WTC11 (cell line): Measurements from ENCODE around the gene TMEM178B. TPM values are rescaled to one million over a fixed set of nuclear protein-coding genes. Genes with fewer than 3 reads are reported as not detected.

Experiments used
- ATAC-seq: fragments of 200-7000 bp; cut with Tn5 transposase; 2 replicates; pipeline ENCODE4 v1.10.0; 2021; ENCODE audit warnings: mild to moderate bottlenecking, moderate library complexity
- CTCF ChIA-PET: fragments of 300-600 bp; sonication (Branson Sonifier 250); formaldehyde crosslinking; loops from one replicate; lab custom pipeline; 2021; ENCODE audit warnings: antibody characterized with exemption; lab: Charles Lee
- POLR2A ChIA-PET: fragments of 350-600 bp; sonication (Branson Sonifier 250); formaldehyde crosslinking; loops from one replicate; lab custom pipeline; 2021; ENCODE audit warnings: antibody characterized with exemption; lab: Charles Lee
- DNase-seq: peaks from one replicate; pipeline ENCODE4 v3.0.0; 2021; ENCODE audit warnings: low spot score
- H3K27ac Mint-ChIP-seq: 2 replicates; pipeline ENCODE4 v1.8.0; 2021; ENCODE audit warnings: mixed read lengths
- H3K27me3 Mint-ChIP-seq: 2 replicates; pipeline ENCODE4 v1.8.0; 2021; ENCODE audit warnings: low read depth, mild to moderate bottlenecking, moderate library complexity, mixed read lengths
- H3K36me3 Mint-ChIP-seq: 2 replicates; pipeline ENCODE4 v1.8.0; 2021; ENCODE audit warnings: mixed read lengths
- H3K4me1 Mint-ChIP-seq: 2 replicates; pipeline ENCODE4 v1.8.0; 2022; ENCODE audit warnings: mixed read lengths
- H3K4me3 Mint-ChIP-seq: 2 replicates; pipeline ENCODE4 v1.8.0; 2021; ENCODE audit warnings: mild to moderate bottlenecking, moderate library complexity, mixed read lengths
- H3K9me3 Mint-ChIP-seq: 2 replicates; pipeline ENCODE4 v1.8.0; 2021; ENCODE audit warnings: mixed read lengths
- CDX4 ChIP-seq: fragments of 250-450 bp; sonication (Bioruptor Pico); IDR thresholded peaks from 2 replicates; pipeline ENCODE4 v1.9.0; 2021; ENCODE audit warnings: moderate library complexity, mild to moderate bottlenecking, inconsistent platforms, borderline replicate concordance
- CREB1 ChIP-seq: sonication (generic); formaldehyde crosslinking; IDR thresholded peaks from 2 replicates; pipeline ENCODE4 v1.8.0; 2023; ENCODE audit warnings: mild to moderate bottlenecking, missing genetic modification reagents
- EMX1 ChIP-seq: fragments of 250-450 bp; sonication (Bioruptor Pico); IDR thresholded peaks from 2 replicates; pipeline ENCODE4 v1.8.0; 2021; ENCODE audit warnings: mild to moderate bottlenecking
- ESRRA ChIP-seq: sonication (generic); formaldehyde crosslinking; IDR thresholded peaks from 2 replicates; pipeline ENCODE4 v1.8.1; 2022; ENCODE audit warnings: mild to moderate bottlenecking, missing genetic modification reagents, borderline replicate concordance
- FOXJ3 ChIP-seq: sonication (generic); formaldehyde crosslinking; IDR thresholded peaks from 2 replicates; pipeline ENCODE4 v1.9.0; 2021; ENCODE audit warnings: missing genetic modification reagents, mild to moderate bottlenecking, borderline replicate concordance
- FOXK1 ChIP-seq: sonication (generic); formaldehyde crosslinking; IDR thresholded peaks from 2 replicates; pipeline ENCODE4 v1.8.0; 2022; ENCODE audit warnings: mild to moderate bottlenecking, moderate library complexity, missing genetic modification reagents
- GABPB1 ChIP-seq: sonication (generic); formaldehyde crosslinking; IDR thresholded peaks from 2 replicates; pipeline ENCODE4 v1.8.1; 2023; ENCODE audit warnings: mild to moderate bottlenecking, missing genetic modification reagents
- JAZF1 ChIP-seq: fragments of 250-450 bp; sonication (Bioruptor Pico); IDR thresholded peaks from 2 replicates; pipeline ENCODE4 v1.9.0; 2021; ENCODE audit warnings: moderate library complexity, mild to moderate bottlenecking, inconsistent platforms
- NFYB ChIP-seq: sonication (generic); formaldehyde crosslinking; conservative IDR thresholded peaks from 2 replicates; pipeline ENCODE4 v1.8.0; 2022; ENCODE audit warnings: low read depth, missing genetic modification reagents
- NR2C2 ChIP-seq: sonication (generic); formaldehyde crosslinking; IDR thresholded peaks from 2 replicates; pipeline ENCODE4 v1.8.0; 2022; ENCODE audit warnings: mild to moderate bottlenecking, missing genetic modification reagents
- OVOL2 ChIP-seq: fragments of 250-450 bp; sonication (Bioruptor Pico); IDR thresholded peaks from 2 replicates; pipeline ENCODE4 v1.9.0; 2021; ENCODE audit warnings: mild to moderate bottlenecking, borderline replicate concordance
- SMAD3 ChIP-seq: sonication (generic); formaldehyde crosslinking; IDR thresholded peaks from 2 replicates; pipeline ENCODE4 v1.8.0; 2022; ENCODE audit warnings: missing genetic modification reagents, mild to moderate bottlenecking, borderline replicate concordance
- USF1 ChIP-seq: sonication (generic); formaldehyde crosslinking; IDR thresholded peaks from 2 replicates; pipeline ENCODE4 v1.8.0; 2022; ENCODE audit warnings: mild to moderate bottlenecking, missing genetic modification reagents
- ZMAT4 ChIP-seq: fragments of 250-450 bp; sonication (Bioruptor Pico); IDR thresholded peaks from 2 replicates; pipeline ENCODE4 v1.9.0; 2021; ENCODE audit warnings: mild to moderate bottlenecking
- ZNF138 ChIP-seq: sonication (generic); formaldehyde crosslinking; conservative IDR thresholded peaks from 2 replicates; pipeline ENCODE4 v1.8.1; 2022; ENCODE audit warnings: mild to moderate bottlenecking, moderate library complexity, missing genetic modification reagents
- ZNF416 ChIP-seq: fragments of 250-450 bp; sonication (Bioruptor Pico); IDR thresholded peaks from 2 replicates; pipeline ENCODE4 v1.9.0; 2021; ENCODE audit warnings: mild to moderate bottlenecking, inconsistent platforms
- total RNA-seq: library from RNA; stranded (reverse); gene quantifications from 3 replicates; pipeline ENCODE4 v1.2.3, GENCODE V29; 2021
- TF ChIP-seq, protein P1 (sequence below): fragments of 250-450 bp; sonication (Bioruptor Pico); IDR thresholded peaks from 2 replicates; pipeline ENCODE4 v1.9.0; 2021; ENCODE audit warnings: mild to moderate bottlenecking
- TF ChIP-seq, protein P2 (sequence below): sonication (generic); formaldehyde crosslinking; IDR thresholded peaks from 2 replicates; pipeline ENCODE4 v1.8.0; 2023; ENCODE audit warnings: missing genetic modification reagents
- TF ChIP-seq, protein P3 (sequence below): fragments of 200-600 bp; IDR thresholded peaks from 2 replicates; pipeline ENCODE4 v1.8.0; 2022; ENCODE audit warnings: antibody characterized with exemption

Gene TMEM178B
- total RNA-seq, 1 experiment from 2014 or later: 20.4 TPM

DNA sequence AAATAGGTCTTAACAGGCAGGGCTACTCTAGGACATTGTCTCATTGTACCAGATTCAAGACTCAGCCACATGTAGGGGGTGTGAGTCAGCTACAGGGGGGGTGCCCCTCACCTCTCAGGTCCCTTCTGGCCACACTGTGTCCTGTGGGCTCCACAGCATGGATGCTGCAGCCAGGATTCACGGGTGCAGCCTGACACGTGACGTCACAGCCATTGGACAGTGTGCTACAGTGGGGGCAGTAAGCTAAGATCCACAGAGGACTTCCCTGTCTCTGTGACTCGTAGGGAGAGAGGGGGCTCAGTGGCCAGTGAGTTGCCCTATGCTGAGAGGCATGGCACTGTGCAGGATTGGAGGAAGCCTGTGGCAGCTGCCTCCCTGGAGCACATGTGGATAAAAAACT, 77.9 kb downstream of the TMEM178B start:
- Mint-ChIP-seq H3K36me3 (no peaks in the 10 kb centered on the region), H3K9me3 (no peaks in the 10 kb centered on the region), H3K4me1 (peaks cover 5% of the 10 kb centered on the region; the same call in 1 of the 2 replicates), H3K4me3 (no peak overlapping the region), H3K27ac (no peak overlapping the region), H3K27me3 (no peaks in the 10 kb centered on the region)
- ATAC-seq: no peak
- CTCF ChIA-PET: no interaction called here
- no peak for TF ChIP-seq JAZF1
- no peak for TF ChIP-seq ESRRA (CRISPR knock-in tag)
- no peak for TF ChIP-seq GABPB1 (CRISPR knock-in tag)
- TF ChIP-seq SMAD3 (CRISPR knock-in tag): no peak
- no peak for TF ChIP-seq ZNF138 (CRISPR knock-in tag)
- no peak for TF ChIP-seq USF1 (CRISPR knock-in tag)
- TF ChIP-seq ZNF416: no peak
- TF ChIP-seq NFYB (CRISPR knock-in tag): no peak
- TF ChIP-seq EMX1 (CRISPR knock-in tag): no peak
- TF ChIP-seq NR2C2 (CRISPR knock-in tag): no peak
- POLR2A ChIA-PET: no interaction called here
- no peak for DNase-seq

DNA sequence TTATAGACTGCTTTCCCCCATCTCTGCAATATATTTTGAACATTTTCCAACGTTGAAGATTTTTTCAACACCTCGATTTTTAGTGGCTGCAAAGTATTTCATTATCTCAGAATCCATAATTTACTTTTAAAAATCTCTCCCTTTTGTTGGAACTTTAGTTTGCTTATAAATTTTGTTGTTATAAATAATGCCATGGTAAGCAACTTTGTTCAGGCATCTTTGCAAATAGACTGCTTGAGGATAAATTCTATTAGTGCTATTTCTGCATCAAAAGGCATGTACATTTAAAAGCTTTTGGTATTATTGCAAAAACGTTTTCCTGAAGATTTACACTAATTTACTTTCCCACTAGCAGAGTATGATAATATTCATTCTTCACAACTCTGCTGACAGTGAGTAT, 79.4 kb downstream of the TMEM178B start:
- TF ChIP-seq, protein P1, sequence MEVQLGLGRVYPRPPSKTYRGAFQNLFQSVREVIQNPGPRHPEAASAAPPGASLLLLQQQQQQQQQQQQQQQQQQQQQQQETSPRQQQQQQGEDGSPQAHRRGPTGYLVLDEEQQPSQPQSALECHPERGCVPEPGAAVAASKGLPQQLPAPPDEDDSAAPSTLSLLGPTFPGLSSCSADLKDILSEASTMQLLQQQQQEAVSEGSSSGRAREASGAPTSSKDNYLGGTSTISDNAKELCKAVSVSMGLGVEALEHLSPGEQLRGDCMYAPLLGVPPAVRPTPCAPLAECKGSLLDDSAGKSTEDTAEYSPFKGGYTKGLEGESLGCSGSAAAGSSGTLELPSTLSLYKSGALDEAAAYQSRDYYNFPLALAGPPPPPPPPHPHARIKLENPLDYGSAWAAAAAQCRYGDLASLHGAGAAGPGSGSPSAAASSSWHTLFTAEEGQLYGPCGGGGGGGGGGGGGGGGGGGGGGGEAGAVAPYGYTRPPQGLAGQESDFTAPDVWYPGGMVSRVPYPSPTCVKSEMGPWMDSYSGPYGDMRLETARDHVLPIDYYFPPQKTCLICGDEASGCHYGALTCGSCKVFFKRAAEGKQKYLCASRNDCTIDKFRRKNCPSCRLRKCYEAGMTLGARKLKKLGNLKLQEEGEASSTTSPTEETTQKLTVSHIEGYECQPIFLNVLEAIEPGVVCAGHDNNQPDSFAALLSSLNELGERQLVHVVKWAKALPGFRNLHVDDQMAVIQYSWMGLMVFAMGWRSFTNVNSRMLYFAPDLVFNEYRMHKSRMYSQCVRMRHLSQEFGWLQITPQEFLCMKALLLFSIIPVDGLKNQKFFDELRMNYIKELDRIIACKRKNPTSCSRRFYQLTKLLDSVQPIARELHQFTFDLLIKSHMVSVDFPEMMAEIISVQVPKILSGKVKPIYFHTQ: no peak
- TF ChIP-seq CDX4 (CRISPR knock-in tag): no peak
- no peak for TF ChIP-seq ZMAT4 (CRISPR knock-in tag)
- no peak for TF ChIP-seq OVOL2 (CRISPR knock-in tag)
- DNase-seq: no peak
- Mint-ChIP-seq H3K4me3 (no peak overlapping the region), H3K27ac (no peak overlapping the region), H3K9me3 (no peaks in the 10 kb centered on the region), H3K36me3 (no peaks in the 10 kb centered on the region), H3K4me1 (peaks cover 5% of the 10 kb centered on the region; the same call in 1 of the 2 replicates), H3K27me3 (no peaks in the 10 kb centered on the region)
- POLR2A ChIA-PET: no interaction called here
- no peak for ATAC-seq
- CTCF ChIA-PET: no interaction called here

DNA sequence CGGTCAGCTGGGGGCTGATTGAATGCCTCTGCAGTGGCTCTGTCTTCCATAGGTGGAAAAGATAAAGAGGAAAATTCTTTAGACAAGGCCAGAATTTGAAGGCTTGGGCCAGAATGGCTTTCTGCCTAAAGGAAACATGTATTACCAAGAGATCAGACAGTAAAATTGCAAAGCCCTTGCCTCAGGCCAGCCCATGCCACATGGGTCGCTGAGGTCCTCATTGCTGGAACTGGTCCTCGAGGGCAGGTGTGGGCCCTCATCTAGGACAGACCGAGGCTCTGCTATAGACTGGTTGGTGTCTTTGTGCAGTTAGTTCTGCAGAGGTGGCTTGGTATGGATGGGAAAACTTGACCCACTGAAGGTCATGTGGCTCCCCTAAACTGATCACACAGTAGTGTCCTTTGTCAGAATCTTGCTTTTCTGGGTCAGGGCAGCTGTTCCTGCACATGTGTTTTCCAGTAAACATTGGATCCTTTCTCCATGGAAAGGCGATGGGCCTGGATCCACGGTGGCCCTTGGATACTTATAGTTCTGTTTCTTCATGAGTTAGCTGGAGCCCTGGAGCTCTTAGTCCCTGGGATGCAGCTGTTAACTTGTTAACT, 80.4 kb downstream of the TMEM178B start:
- Mint-ChIP-seq H3K27me3 (no peaks in the 10 kb centered on the region), H3K27ac (no peak overlapping the region), H3K4me1 (peaks cover 10% of the 10 kb centered on the region), H3K9me3 (no peaks in the 10 kb centered on the region), H3K36me3 (no peaks in the 10 kb centered on the region), H3K4me3 (no peak overlapping the region)
- DNase-seq (no peak), ATAC-seq (no peak)
- ChIA-PET POLR2A (interaction anchor here (0.6 kb wide), 1 partner anchor 54 kb away, joined by 3 read pairs; no protein-coding TSS in a partner anchor), CTCF (no interaction called here)
- TF ChIP-seq, protein P2, sequence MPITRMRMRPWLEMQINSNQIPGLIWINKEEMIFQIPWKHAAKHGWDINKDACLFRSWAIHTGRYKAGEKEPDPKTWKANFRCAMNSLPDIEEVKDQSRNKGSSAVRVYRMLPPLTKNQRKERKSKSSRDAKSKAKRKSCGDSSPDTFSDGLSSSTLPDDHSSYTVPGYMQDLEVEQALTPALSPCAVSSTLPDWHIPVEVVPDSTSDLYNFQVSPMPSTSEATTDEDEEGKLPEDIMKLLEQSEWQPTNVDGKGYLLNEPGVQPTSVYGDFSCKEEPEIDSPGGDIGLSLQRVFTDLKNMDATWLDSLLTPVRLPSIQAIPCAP (CRISPR knock-in tag): no peak
- no peak for TF ChIP-seq USF1 (CRISPR knock-in tag)
- TF ChIP-seq FOXK1 (CRISPR knock-in tag): no peak
- no peak for TF ChIP-seq FOXJ3
- TF ChIP-seq, protein P3, sequence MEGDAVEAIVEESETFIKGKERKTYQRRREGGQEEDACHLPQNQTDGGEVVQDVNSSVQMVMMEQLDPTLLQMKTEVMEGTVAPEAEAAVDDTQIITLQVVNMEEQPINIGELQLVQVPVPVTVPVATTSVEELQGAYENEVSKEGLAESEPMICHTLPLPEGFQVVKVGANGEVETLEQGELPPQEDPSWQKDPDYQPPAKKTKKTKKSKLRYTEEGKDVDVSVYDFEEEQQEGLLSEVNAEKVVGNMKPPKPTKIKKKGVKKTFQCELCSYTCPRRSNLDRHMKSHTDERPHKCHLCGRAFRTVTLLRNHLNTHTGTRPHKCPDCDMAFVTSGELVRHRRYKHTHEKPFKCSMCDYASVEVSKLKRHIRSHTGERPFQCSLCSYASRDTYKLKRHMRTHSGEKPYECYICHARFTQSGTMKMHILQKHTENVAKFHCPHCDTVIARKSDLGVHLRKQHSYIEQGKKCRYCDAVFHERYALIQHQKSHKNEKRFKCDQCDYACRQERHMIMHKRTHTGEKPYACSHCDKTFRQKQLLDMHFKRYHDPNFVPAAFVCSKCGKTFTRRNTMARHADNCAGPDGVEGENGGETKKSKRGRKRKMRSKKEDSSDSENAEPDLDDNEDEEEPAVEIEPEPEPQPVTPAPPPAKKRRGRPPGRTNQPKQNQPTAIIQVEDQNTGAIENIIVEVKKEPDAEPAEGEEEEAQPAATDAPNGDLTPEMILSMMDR: no peak
- TF ChIP-seq CREB1 (CRISPR knock-in tag): no peak
